Kidney (tissue), 14 donors: ENCODE data around the gene ZNF460. TPM values are rescaled to one million over a fixed set of nuclear protein-coding genes. Genes with fewer than 3 reads are reported as not detected.

Source experiments
- DNase-seq, 5 donors: peaks; one replicate each; pipeline ENCODE4 v3.0.0-alpha.2; 2013 to 2020
- FAIRE-seq: peaks from 2 replicates; lab custom pipeline; 2012; peaks lifted over from hg19 to GRCh38; lab: Jason Lieb, UNC
- H3K27ac ChIP-seq, 2 donors: one replicate each; pipeline ENCODE4 v1.7.0; 2013; ENCODE audit warnings: low read depth in 2 of 2, low read length in 2 of 2, inconsistent platforms in 1 of 2
- H3K27me3 ChIP-seq: one replicate; pipeline ENCODE4 v1.7.1; 2013; ENCODE audit warnings: low read length, inconsistent platforms; ENCODE audit not compliant: control insufficient read depth, insufficient read depth
- H3K36me3 ChIP-seq, 3 donors: one replicate each; pipeline versions ENCODE4 v1.7.0 to v1.7.1; 2013; ENCODE audit warnings: low read length in 3 of 3, control low read depth in 1 of 3, inconsistent platforms in 1 of 3; ENCODE audit not compliant: insufficient read depth in 3 of 3, control insufficient read depth in 2 of 3
- H3K4me1 ChIP-seq, 3 donors: one replicate each; pipeline versions ENCODE4 v1.7.0 to v1.7.1; 2013; ENCODE audit warnings: low read length in 3 of 3, inconsistent platforms in 1 of 3, low read depth in 1 of 3; ENCODE audit not compliant: control insufficient read depth in 2 of 3, insufficient read depth in 2 of 3
- H3K4me3 ChIP-seq, 3 donors: one replicate each; pipeline versions ENCODE4 v1.7.0 to v1.8.1; 2013; ENCODE audit warnings: low read length in 3 of 3, control low read depth in 1 of 3, inconsistent platforms in 1 of 3
- H3K9ac ChIP-seq, 3 donors: one replicate each; pipeline versions ENCODE4 v1.7.0 to v1.7.1; 2013; ENCODE audit warnings: low read length in 3 of 3, control low read depth in 1 of 3, inconsistent platforms in 1 of 3
- H3K9me3 ChIP-seq, 3 donors: one replicate each; pipeline versions ENCODE4 v1.7.0 to v1.7.1; 2013; ENCODE audit warnings: low read length in 3 of 3, control low read depth in 1 of 3, inconsistent platforms in 1 of 3; ENCODE audit not compliant: control insufficient read depth in 2 of 3, insufficient read depth in 1 of 3
- CTCF ChIP-seq: IDR thresholded peaks from 3 replicates; pipeline ENCODE4 v1.5.1; 2012; ENCODE audit warnings: mild to moderate bottlenecking, moderate library complexity, borderline replicate concordance; ENCODE audit not compliant: insufficient read depth; ENCODE audit errors: extremely low read depth
- intact Hi-C: fragments of 100-400 bp; cut with DNase I; formaldehyde crosslinking; loops from one replicate; pipeline ENCODE4 v1.11.1; 2022
- polyA plus RNA-seq: library from polyadenylated mRNA; stranded (reverse); fragments of 350-450 nt; fragmentation: Illumina TruSeq; extraction: RNeasy Lipid Tissue Mini Kit (QIAGEN cat#74804); gene quantifications from one replicate; pipeline ENCODE4 v1.2.3, GENCODE V29; 2014; ENCODE audit warnings: low read depth, low replicate concordance; ENCODE audit not compliant: insufficient read depth
- total RNA-seq: library from RNA; stranded (reverse); fragmentation: NEBNext Ultra II Directional; extraction: Animal tissue kit (Norgen Biotek cat#: 25700); gene quantifications from one replicate; pipeline ENCODE4 v1.2.1, GENCODE V29; 2021
- donor health status: control.
- donor health status: control.
- donor health status: control.
- donor health status: control.
- donor health status: control.
- donor health status: DM: yes; HTN: yes; CAD: no.
- donor health status: Normal renal cell carcinoma (clear cell type).

The ZNF460 gene
- total and polyA plus RNA-seq, 2 donors from 2014 or later = 0.62 to 81.3 TPM

DNA sequence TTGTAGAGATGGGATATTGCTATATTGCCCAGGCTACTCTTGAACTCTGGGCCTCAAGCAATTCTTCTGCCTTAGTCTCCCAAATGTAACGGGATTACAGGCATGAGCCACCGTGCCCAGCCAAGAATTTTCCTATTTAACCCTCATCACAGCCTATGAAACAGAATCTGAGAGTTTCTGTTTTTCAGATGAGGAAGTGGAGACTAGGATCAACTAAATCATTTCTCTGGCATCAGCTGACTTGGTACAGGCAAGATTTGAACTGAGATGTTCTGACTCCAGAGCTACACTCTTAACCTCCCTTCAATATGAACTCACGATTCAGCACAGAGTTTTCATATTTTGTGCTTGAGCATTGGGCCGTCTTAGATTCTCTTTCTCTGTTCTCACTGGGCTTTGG is 8.1 kb downstream of the ZNF460 start:
- no peaks in the 10 kb centered on the region for H3K4me1 ChIP-seq
- intact Hi-C loops = no loop called here
- H3K27me3 ChIP-seq = no peaks in the 10 kb centered on the region
- no peak for FAIRE-seq
- H3K4me3 ChIP-seq = no peak overlapping the region
- peaks cover 0 to 2% (median 0%) of the 10 kb centered on the region in 3 donors for H3K9me3 ChIP-seq
- TF ChIP-seq CTCF = no peak
- no peak overlapping the region for H3K9ac ChIP-seq
- no peak for DNase-seq
- peaks cover 26 to 79% (median 59%) of the 10 kb centered on the region in 3 donors for H3K36me3 ChIP-seq
- no peak overlapping the region for H3K27ac ChIP-seq

- Histone ChIP-seq H3K36me3 (peaks cover 26 to 70% (median 53%) of the 10 kb centered on the region in 3 donors), H3K9ac (no peak overlapping the region), H3K9me3 (peaks cover 0 to 4% (median 2%) of the 10 kb centered on the region in 3 donors), H3K4me3 (no peak overlapping the region), H3K4me1 (no peaks in the 10 kb centered on the region), H3K27me3 (no peaks in the 10 kb centered on the region), H3K27ac (no peak overlapping the region)
- FAIRE-seq (no peak), DNase-seq (no peak)
- intact Hi-C loops = no loop called here
- no peak for TF ChIP-seq CTCF
These were observed 10.7 kb downstream of the ZNF460 start for GRCh38 chr19:57290970-57291369.

DNA sequence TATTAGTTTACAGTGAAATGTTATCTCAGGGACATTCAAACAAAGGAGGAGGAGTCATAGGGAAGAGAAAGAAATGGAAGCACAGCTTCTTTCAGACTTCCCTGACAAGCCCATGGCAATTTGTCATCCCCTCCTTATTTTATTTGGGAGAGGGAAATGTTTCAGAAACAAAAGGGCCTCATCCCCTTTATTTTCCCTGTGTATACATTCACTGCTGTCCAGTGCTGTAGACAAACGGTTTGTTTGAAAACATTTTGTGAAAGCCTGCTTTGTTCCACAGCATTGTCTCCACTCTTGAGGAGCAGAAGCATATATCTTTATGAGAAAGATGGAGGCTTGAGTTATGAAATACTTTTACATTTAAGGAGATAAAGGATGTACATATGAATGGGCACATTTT is 12.3 kb downstream of the ZNF460 start:
- FAIRE-seq (no peak), DNase-seq (no peak)
- intact Hi-C loops = no loop called here
- H3K4me3 ChIP-seq = no peak overlapping the region
- no peak overlapping the region for H3K9ac ChIP-seq
- peaks cover 0 to 4% (median 2%) of the 10 kb centered on the region in 3 donors for H3K9me3 ChIP-seq
- H3K27me3 ChIP-seq = no peaks in the 10 kb centered on the region
- H3K4me1 ChIP-seq = no peaks in the 10 kb centered on the region
- peaks cover 26 to 57% (median 47%) of the 10 kb centered on the region in 3 donors for H3K36me3 ChIP-seq
- TF ChIP-seq CTCF = no peak
- H3K27ac ChIP-seq = no peak overlapping the region

DNA sequence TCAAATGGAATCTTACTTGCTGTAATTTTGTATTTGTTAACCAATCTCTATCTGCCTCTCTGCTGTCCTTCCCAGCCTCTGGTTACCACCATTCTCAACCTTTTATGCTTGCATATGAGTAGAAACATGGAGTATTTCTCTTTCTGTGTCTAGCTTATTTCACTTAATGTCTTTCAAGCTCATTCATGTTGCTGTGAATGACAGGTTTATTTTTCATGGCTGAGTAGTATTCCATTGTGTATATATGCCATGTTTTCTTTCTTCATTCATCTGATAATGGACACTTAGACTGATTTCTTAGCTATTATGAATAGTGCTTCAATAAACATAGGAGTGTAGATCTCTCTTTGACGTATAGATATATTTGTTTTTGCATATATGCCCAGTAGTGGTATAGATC is 13.4 kb downstream of the ZNF460 start:
- no peak overlapping the region for H3K27ac ChIP-seq
- intact Hi-C loops = no loop called here
- no peaks in the 10 kb centered on the region for H3K27me3 ChIP-seq
- FAIRE-seq = no peak
- DNase-seq = no peak
- no peaks in the 10 kb centered on the region for H3K4me1 ChIP-seq
- H3K9ac ChIP-seq = no peak overlapping the region
- H3K36me3 ChIP-seq = peaks cover 24 to 46% (median 40%) of the 10 kb centered on the region in 3 donors
- H3K4me3 ChIP-seq = no peak overlapping the region
- peaks cover 0 to 4% (median 2%) of the 10 kb centered on the region in 3 donors for H3K9me3 ChIP-seq
- TF ChIP-seq CTCF = no peak
